ENCODE results near the gene GUCA2B.

Gene GUCA2B

GRCh38 chr1:42143896-42144710, 9.1 kb upstream of the GUCA2B start:
- no peak for DNase-seq

DNA sequence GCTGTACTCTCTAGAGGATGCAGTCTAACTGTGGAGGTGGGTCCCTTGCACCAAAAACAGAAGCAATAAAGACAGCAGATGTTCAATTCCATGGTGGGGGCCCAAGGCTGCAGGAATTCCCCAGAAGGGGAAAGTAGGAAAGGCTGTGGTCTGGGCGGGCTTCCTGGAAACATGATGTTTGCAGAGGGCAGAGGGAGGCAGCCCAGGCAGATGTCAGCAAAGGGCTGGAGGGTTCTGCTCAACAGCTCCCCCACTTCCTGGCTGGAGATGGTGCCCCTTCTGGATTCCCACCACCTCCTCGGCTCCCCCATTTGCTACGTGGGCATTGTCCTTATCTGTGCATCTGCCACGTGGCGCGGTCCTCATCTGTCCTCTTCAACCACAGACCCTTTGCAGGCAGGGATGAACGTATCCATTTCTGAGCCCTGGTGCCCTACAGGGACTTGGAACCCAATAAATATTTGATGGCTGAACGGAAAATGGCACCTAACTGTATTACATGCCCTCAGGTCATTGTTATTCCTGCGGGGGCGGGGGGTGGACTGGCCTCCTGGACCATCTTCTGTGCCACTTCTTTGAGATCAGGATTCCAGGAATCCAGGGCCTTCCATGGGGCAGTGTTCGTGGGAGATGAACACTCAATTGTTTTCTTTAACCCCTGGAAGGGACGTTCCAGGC, 8.4 kb upstream of the GUCA2B start:
- DNase-seq = no peak

DNA sequence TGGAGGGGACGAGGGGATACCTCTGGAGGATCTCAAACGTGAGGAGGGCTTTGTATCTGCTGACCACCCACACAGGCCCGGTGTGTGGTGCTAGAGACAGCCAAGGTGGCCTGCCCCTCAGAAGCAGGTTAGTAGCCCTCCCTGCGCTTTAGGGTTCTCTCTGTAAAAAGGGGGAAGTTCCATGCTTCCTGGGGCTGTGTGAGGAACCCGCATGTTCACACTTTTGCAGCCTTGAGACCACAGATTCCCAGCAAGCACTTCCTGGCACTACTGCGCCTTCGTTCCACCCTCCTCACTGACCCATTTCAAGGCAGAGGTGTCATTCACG, 7.9 kb upstream of the GUCA2B start:
- no peak for DNase-seq

- DNase-seq = no peak
These were observed 7.2 kb upstream of the GUCA2B start for GRCh38 chr1:42145764-42146625.

- peak; percentile 78 for DNase-seq
These were observed 6.4 kb upstream of the GUCA2B start for GRCh38 chr1:42146626-42147320.

- no peak for DNase-seq
These were observed 5.0 kb upstream of the GUCA2B start for GRCh38 chr1:42148166-42148565.

DNA sequence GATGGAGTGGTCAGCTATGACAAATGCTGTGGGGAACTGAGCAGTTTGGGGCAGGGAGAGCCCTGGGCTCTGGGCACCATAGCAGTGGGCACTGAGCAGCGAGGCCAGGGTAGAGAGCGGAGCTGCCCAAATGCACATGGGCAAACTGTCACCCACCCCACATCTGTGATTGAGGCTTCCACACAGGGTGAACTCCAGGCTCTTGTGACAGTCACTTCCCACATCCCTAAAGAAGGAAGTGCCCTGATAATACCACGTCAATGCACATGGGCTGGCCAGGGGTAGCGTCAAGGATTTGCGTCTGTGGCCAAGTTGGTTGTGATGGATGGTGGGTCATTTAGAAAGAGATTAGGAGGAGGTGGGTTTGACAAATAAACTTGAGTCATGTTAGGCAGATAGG, 2.6 kb upstream of the GUCA2B start:
- DNase-seq = no peak

DNA sequence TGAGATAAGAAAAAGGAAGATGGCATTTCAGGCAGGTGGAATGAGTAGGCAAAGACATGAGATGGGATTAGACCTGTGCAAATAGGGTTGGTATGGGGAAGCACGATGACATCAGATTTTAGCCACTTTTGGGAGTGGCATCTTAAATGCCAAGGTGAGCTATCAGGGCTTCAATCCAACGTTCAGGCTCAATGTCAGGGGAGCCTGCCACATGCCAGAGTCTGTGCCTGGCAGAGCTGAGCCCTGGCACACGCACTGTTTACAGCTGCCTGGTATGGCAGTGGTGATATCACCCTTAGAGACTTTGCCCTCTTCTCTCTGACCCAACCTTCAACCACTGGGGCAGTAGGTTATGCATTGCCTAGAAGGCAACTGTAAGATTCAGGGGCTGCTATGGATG, 1.1 kb upstream of the GUCA2B start:
- no peak for DNase-seq

GRCh38 chr1:42153624-42154023, 414 bp downstream of the GUCA2B start:
- no peak for DNase-seq

GRCh38 chr1:42154685-42155084, 1.5 kb downstream of the GUCA2B start:
- no peak for DNase-seq

GRCh38 chr1:42155362-42155761, 2.2 kb downstream of the GUCA2B start:
- no peak for DNase-seq

GRCh38 chr1:42157667-42158066, 4.5 kb downstream of the GUCA2B start:
- DNase-seq = peak; percentile 35

GRCh38 chr1:42158189-42158588, 5.0 kb downstream of the GUCA2B start:
- DNase-seq = no peak

DNA sequence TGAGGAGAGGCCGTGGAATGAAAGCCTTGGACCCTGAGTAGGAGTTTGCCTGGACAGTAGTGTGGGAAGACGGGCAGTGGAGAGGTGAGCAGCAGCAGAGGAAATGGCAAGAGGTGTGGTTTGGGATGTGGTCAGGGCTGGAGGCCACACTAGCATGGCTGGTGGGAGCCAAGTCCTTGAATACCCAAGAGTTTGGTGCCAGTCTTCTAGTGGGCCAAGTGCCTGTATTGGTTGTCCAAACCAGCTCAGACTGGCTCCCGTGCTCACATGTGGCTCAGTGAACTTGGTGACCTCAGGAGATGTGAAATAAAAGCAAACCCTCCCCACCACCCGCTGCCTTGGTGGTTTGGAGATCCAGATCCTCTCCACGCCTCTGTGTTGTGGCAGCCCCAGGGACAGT, 9.0 kb downstream of the GUCA2B start:
- DNase-seq = no peak

DNA sequence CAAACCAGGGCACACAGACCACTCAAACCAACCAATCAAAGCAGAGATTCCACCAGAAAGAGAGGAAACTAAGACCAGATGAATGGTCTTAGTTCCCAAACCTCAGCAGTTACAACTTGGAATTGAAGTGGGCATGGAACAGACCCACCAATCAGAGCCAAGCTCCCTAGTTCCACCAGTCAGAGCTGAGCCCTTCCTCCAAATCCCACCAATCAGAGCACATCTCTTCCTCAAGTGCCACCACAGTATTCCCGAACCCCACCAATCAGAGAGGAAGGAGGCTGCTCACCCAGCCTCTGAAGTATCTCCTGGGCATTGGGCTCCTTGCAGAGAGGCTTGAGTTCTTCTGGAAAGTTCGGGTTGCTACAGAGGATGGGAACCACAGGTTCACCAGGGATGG, 9.9 kb downstream of the GUCA2B start:
- no peak for DNase-seq

GRCh38 chr1:42163536-42164503, 10.6 kb downstream of the GUCA2B start:
- DNase-seq = no peak

DNA sequence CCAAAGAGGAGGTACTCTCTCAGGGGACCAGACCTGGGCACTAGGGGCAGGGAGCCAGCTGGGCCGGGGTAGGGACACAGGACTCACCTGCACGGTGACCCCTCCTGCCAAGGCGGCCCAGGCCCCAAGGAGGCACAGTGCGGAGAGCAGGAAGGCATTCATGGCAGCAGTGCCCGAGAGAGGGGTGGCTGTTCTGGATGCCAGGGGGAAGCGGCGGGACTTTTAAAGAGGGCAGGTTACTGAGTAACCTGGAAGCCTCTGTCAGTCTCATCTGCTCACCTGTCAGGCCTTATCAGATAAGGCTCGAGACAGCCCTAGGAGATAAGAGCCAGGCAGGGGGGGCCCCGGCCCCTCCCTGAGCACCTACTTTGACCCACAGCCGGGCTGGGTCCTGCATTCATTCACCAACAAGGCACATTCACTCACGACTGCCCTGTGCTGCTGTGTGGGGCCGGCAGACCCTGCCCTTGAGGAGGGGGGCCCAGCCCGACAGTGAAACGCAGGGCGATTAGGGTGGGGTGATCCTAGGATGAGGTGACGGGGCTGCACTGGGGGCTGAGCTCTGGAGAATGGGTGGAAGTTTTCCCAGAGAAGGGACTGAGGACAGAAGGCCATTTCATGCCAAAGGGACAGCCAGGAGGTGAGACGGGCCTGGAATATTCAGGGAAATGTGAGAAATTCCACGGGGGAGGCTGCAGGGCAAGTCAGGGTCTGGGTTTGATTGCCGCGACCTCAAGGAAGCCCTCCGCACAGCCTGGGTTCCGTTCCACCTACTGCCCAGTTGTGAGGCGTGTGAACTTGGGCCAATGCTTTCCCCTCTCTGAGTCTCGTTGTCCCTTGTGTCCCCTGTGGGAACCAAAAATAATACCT, 11.6 kb downstream of the GUCA2B start, which contains the start of gene GUCA2A:
Gene GUCA2A (minus strand): TSS at position 195 of the 870 bp plus-strand sequence. CDS start 33 bp downstream, at position 162.
- no peak for DNase-seq

DNA sequence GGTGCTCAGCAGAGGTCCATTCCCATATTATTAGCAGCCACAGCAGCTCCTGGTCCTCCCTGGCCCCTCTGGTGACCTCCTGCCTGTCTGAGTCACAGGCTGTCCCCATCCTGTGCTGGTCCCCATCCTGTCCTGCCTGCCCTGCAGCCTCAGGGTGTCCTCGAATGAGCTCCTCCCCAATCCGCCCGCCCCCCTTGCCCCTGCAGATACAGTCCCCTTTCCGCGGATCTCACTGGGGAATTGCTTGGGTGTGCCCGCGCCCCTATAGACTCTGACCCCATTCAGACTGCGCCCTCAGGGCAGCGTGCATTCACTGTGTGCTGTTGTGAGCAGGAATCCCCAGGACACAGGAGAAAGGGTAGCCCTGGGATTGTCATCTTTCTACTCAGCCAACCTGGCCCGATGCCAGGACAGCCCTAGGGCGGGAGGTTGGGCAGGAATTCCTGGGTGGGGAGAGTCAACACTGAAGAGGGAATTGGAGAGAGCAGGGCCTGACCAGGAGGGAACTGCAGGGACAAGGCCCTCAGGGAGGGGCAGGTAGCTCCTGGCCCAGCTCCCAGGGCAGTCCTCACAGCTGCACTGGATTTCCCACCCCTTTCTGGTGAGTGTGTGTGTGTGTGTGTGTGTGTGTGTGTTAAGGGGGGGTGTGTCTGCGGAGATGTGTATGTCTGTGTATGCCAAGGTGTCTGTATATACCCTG, 12.5 kb downstream of the GUCA2B start:
- peak; percentile 96 for DNase-seq

DNA sequence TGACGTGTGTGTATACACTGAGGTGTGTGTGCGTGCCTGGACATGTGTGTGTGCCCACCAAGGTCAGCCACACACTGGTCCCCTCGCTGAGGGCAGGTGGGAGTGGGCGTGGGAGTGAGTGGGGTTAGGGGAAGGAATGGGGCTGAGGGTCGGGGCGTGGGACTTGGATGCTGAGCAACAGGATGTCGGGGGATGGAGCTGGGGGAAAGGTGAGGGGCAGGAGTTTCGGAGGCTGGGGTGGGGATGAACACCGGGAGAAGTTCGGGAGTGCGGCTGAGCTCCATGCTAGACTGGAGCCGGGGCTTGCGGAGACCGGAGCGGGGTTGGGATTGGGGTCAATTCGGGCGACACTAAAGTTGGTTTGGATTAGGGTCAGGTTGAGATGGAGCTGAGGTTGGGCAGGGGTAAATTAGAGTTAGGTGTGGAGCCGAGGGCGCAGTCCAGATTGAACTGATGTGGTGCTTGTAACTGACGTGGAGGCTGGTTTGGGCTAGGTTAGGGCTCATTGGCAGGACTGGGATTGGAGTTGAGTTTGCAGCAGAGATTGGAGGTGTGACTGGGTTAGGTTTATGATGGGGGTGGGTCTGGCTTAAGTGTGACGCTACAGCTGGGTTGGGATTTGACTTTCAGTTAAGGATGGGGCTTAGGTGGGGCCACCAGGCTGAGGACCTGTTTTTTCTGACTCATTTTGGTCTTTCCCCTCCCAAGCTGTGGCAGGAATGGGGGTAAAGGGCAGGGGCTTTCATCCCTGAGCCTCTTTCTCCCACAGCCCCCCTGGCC, 14.6 kb downstream of the GUCA2B start:
- no peak for DNase-seq

Measured in COR-L47 (cell line).